Caco-2 (cell line): ENCODE measurements around the gene IRX4. TPM values are rescaled to one million over a fixed set of nuclear protein-coding genes. Genes with fewer than 3 reads are reported as not detected.
A peak's percentile ranks its signal among the peaks of the same experiment; 100 is the strongest.

Experiments
- BruUV-seq: library from RNA; stranded (reverse); fragments of 400-500 nt; replicated peaks from 2 replicates; lab custom pipeline; 2021; lab: Mats Ljungman, UMichigan
- CTCF ChIA-PET: fragments of 300-600 bp; sonication (Branson Sonifier 250); formaldehyde crosslinking; loops from one replicate; lab custom pipeline; 2022; ENCODE audit warnings: antibody characterized with exemption; lab: Charles Lee
- POLR2A ChIA-PET: fragments of 300-600 bp; sonication (Branson Sonifier 250); formaldehyde crosslinking; loops from one replicate; lab custom pipeline; 2022; ENCODE audit warnings: antibody characterized with exemption; lab: Charles Lee
- DNase-seq, 2 experiments: peaks; one replicate each; pipeline versions ENCODE4 v3.0.0 to v3.0.0-alpha.2; 2020 to 2022
- H3K27me3 ChIP-seq: replicated peaks from 2 replicates; pipeline ENCODE4 v1.6.0; 2011; ENCODE audit warnings: low read length; ENCODE audit not compliant: control insufficient read depth, insufficient read depth
- H3K36me3 ChIP-seq: 2 replicates; pipeline ENCODE4 v1.5.1; 2011; ENCODE audit warnings: low read length; ENCODE audit not compliant: control insufficient read depth, insufficient read depth
- H3K4me1 ChIP-seq: fragments of 250-450 bp; sonication (Bioruptor Pico); 2 replicates; pipeline ENCODE4 v1.5.1; 2020; ENCODE audit warnings: mild to moderate bottlenecking
- H3K4me3 ChIP-seq: 2 replicates; pipeline ENCODE4 v1.5.1; 2011; ENCODE audit warnings: low read depth, mild to moderate bottlenecking, control low read depth, low read length
- H3K9me3 ChIP-seq: fragments of 250-450 bp; sonication (Bioruptor Pico); 2 replicates; pipeline ENCODE4 v1.5.1; 2020; ENCODE audit warnings: mild to moderate bottlenecking, moderate library complexity
- H3K27ac Mint-ChIP-seq: one replicate; pipeline ENCODE4 v1.8.0; 2022; ENCODE audit warnings: mixed read lengths; ENCODE audit not compliant: unreplicated experiment
- H3K27me3 Mint-ChIP-seq: one replicate; pipeline ENCODE4 v1.8.0; 2022; ENCODE audit warnings: mixed read lengths; ENCODE audit not compliant: insufficient read depth, unreplicated experiment
- H3K36me3 Mint-ChIP-seq: one replicate; pipeline ENCODE4 v1.8.0; 2022; ENCODE audit warnings: mild to moderate bottlenecking, mixed read lengths; ENCODE audit not compliant: insufficient read depth, unreplicated experiment
- H3K4me1 Mint-ChIP-seq: one replicate; pipeline ENCODE4 v1.8.0; 2022; ENCODE audit warnings: low read depth, mixed read lengths; ENCODE audit not compliant: unreplicated experiment
- H3K4me3 Mint-ChIP-seq: one replicate; pipeline ENCODE4 v1.8.0; 2022; ENCODE audit warnings: mild to moderate bottlenecking, moderate library complexity, mixed read lengths; ENCODE audit not compliant: unreplicated experiment
- H3K9me3 Mint-ChIP-seq: one replicate; pipeline ENCODE4 v1.8.0; 2022; ENCODE audit warnings: mixed read lengths; ENCODE audit not compliant: unreplicated experiment
- CTCF ChIP-seq, 2 experiments: fragments of 200-600 bp in 1 of 2; IDR thresholded peaks; 1 replicate in 1 of 2; 2 replicates in 1 of 2; pipeline versions ENCODE4 v1.5.1 to v1.8.0; 2011 to 2022; ENCODE audit warnings: antibody characterized with exemption in 1 of 2, control low read depth in 1 of 2, inconsistent platforms in 1 of 2, low read depth in 1 of 2, low read length in 1 of 2, mild to moderate bottlenecking in 1 of 2, moderate library complexity in 1 of 2; ENCODE audit not compliant: insufficient read depth in 1 of 2, severe bottlenecking in 1 of 2, unreplicated experiment in 1 of 2
- intact Hi-C: fragments of 100-400 bp; cut with micrococcal nuclease; formaldehyde crosslinking; loops from one replicate; pipeline ENCODE4 v1.10.0; 2022; ENCODE audit not compliant: unreplicated experiment
- total RNA-seq: library from RNA; stranded (reverse); gene quantifications from 2 replicates; pipeline ENCODE4 v1.2.3, GENCODE V29; 2022

IRX4 gene
- total RNA-seq, 1 experiment from 2014 or later, result not detected

- no peak overlapping the region for H3K27ac Mint-ChIP-seq
Measured at GRCh38 chr5:1930501-1930879, 47.8 kb upstream of the IRX4 start.

GRCh38 chr5:1929108-1929991, 46.6 kb upstream of the IRX4 start:
- Mint-ChIP-seq H3K9me3 (no peaks in the 10 kb centered on the region), H3K27me3 (no peaks in the 10 kb centered on the region), H3K27ac (no peak overlapping the region), H3K4me1 (no peaks in the 10 kb centered on the region), H3K4me3 (no peak overlapping the region), H3K36me3 (no peaks in the 10 kb centered on the region)
- Histone ChIP-seq H3K9me3 (peaks cover 5% of the 10 kb centered on the region; the same call in 1 of the 2 replicates), H3K27me3 (no peaks in the 10 kb centered on the region), H3K36me3 (no peaks in the 10 kb centered on the region), H3K4me3 (no peak overlapping the region), H3K4me1 (no peaks in the 10 kb centered on the region)
- no peak for TF ChIP-seq CTCF (IDR thresholded peaks at IDR 0.05; ENCODE audit: insufficient read depth in 1 of 2, low read depth in 1 of 2, low read length in 1 of 2, severe bottlenecking in 1 of 2, unreplicated experiment in 1 of 2)
- DNase-seq, result peak in 1 of 2 experiments; percentile 1
- BruUV-seq, result no TSS peak
- ChIA-PET POLR2A (no interaction called here), CTCF (no interaction called here)
- intact Hi-C loops, result no loop called here

More at GRCh38 chr5:1930501-1930879, 47.8 kb upstream of the IRX4 start:
- Mint-ChIP-seq H3K27me3 (no peaks in the 10 kb centered on the region), H3K4me3 (no peak overlapping the region), H3K9me3 (no peaks in the 10 kb centered on the region), H3K4me1 (no peaks in the 10 kb centered on the region), H3K36me3 (no peaks in the 10 kb centered on the region)
- no peaks in the 10 kb centered on the region for H3K36me3 ChIP-seq
- no peaks in the 10 kb centered on the region for H3K27me3 ChIP-seq
- intact Hi-C loops, result no loop called here
- POLR2A ChIA-PET, result no interaction called here
- CTCF ChIA-PET, result no interaction called here
- BruUV-seq, result no TSS peak
- DNase-seq, result no peak
- H3K9me3 ChIP-seq, result peaks cover 5% of the 10 kb centered on the region; the same call in 1 of the 2 replicates
- H3K4me1 ChIP-seq, result no peaks in the 10 kb centered on the region
- no peak overlapping the region for H3K4me3 ChIP-seq
- no peak for TF ChIP-seq CTCF (IDR thresholded peaks at IDR 0.05; ENCODE audit: insufficient read depth in 1 of 2, low read depth in 1 of 2, low read length in 1 of 2, severe bottlenecking in 1 of 2, unreplicated experiment in 1 of 2)

- Mint-ChIP-seq H3K36me3 (no peaks in the 10 kb centered on the region), H3K4me1 (no peaks in the 10 kb centered on the region), H3K9me3 (no peaks in the 10 kb centered on the region), H3K27me3 (peaks cover 3% of the 10 kb centered on the region), H3K27ac (no peak overlapping the region), H3K4me3 (no peak overlapping the region)
- Histone ChIP-seq H3K27me3 (no peaks in the 10 kb centered on the region), H3K36me3 (no peaks in the 10 kb centered on the region), H3K4me3 (no peak overlapping the region), H3K4me1 (no peaks in the 10 kb centered on the region), H3K9me3 (peaks cover 5% of the 10 kb centered on the region; the same call in 1 of the 2 replicates)
- TF ChIP-seq CTCF (IDR thresholded peaks at IDR 0.05; ENCODE audit: insufficient read depth in 1 of 2, low read depth in 1 of 2, low read length in 1 of 2, severe bottlenecking in 1 of 2, unreplicated experiment in 1 of 2), result no peak
- DNase-seq, result no peak
- intact Hi-C loops, result no loop called here
- POLR2A ChIA-PET, result no interaction called here
- no TSS peak for BruUV-seq
- CTCF ChIA-PET, result no interaction called here
Measured at GRCh38 chr5:1926471-1927341, 44.0 kb upstream of the IRX4 start.
